Nephron (organoid): ENCODE data around the gene TCF20.

Experiments used
- H3K27ac Mint-ChIP-seq, 3 experiments: 2 replicates each; pipeline ENCODE4 v1.8.0; 2020; ENCODE audit warnings: mixed read lengths in 3 of 3, mild to moderate bottlenecking in 2 of 3, moderate library complexity in 1 of 3
- H3K27me3 Mint-ChIP-seq: 2 replicates; pipeline ENCODE4 v1.8.0; 2021; ENCODE audit warnings: low read depth, mild to moderate bottlenecking, moderate library complexity, mixed read lengths
- H3K36me3 Mint-ChIP-seq: 2 replicates; pipeline ENCODE4 v1.8.0; 2020; ENCODE audit warnings: low read depth, mixed read lengths
- H3K4me1 Mint-ChIP-seq: 2 replicates; pipeline ENCODE4 v1.8.0; 2020; ENCODE audit warnings: mixed read lengths
- H3K4me3 Mint-ChIP-seq, 3 experiments: 2 replicates each; pipeline ENCODE4 v1.8.0; 2020; ENCODE audit warnings: mild to moderate bottlenecking in 3 of 3, mixed read lengths in 3 of 3, moderate library complexity in 2 of 3
- H3K9me3 Mint-ChIP-seq: 2 replicates; pipeline ENCODE4 v1.8.0; 2020; ENCODE audit warnings: mixed read lengths
- TF ChIP-seq, protein P1 (sequence below), 3 experiments: fragments of 200-600 bp; sonication (generic); IDR thresholded peaks; one replicate each; pipeline ENCODE4 v1.5.0; 2021; ENCODE audit warnings: antibody characterized with exemption in 3 of 3; ENCODE audit not compliant: unreplicated experiment in 3 of 3

The TCF20 gene

DNA sequence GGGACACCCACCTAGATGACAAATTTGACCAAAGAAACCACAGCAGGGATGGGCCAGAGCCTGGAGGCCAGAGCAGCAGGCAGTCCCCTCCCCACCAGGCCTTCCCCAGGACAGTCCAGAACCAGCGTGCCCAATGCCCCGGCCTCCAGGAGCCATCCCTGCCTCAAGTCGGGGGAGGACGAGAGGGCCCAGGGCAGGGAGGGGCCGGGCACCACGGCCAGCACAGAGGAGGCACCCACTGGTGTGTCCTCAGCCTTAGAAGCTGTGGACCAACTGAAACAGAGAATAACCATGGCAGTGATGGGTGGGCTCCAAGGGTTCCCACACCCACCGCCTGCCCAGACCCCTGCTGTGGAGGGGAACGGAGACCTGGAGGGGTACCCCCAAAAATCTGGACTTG lies 28.3 kb upstream of the TCF20 start:
- Mint-ChIP-seq H3K27ac (peak overlapping the region in 1 of 3 experiments; percentile 95), H3K36me3 (no peaks in the 10 kb centered on the region)

DNA sequence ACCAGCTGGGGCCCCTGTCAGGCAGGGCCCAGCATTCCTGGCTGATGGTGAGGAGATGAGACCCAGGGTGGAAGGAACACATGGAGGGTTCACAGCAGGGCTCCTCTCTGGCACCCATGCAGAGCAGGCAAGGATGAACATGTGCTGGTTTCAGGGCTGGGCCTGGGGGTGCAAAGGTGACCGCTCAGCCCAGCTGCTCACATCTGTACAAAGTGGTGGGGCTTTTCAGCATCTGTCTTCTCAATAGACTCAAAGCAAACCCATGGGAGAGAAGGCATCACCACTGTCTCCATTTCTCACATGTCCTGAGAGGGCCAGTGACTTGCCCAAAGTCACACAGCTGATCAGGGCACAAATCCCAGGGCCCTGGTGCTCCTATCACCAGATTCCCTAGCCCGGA lies 27.3 kb upstream of the TCF20 start:
- no peak overlapping the region for H3K4me3 Mint-ChIP-seq
- no peaks in the 10 kb centered on the region for H3K9me3 Mint-ChIP-seq
- H3K27me3 Mint-ChIP-seq: peaks cover 40% of the 10 kb centered on the region
- no peak overlapping the region for H3K27ac Mint-ChIP-seq
- no peaks in the 10 kb centered on the region for H3K36me3 Mint-ChIP-seq
- peaks cover 32% of the 10 kb centered on the region for H3K4me1 Mint-ChIP-seq
- TF ChIP-seq, protein P1, sequence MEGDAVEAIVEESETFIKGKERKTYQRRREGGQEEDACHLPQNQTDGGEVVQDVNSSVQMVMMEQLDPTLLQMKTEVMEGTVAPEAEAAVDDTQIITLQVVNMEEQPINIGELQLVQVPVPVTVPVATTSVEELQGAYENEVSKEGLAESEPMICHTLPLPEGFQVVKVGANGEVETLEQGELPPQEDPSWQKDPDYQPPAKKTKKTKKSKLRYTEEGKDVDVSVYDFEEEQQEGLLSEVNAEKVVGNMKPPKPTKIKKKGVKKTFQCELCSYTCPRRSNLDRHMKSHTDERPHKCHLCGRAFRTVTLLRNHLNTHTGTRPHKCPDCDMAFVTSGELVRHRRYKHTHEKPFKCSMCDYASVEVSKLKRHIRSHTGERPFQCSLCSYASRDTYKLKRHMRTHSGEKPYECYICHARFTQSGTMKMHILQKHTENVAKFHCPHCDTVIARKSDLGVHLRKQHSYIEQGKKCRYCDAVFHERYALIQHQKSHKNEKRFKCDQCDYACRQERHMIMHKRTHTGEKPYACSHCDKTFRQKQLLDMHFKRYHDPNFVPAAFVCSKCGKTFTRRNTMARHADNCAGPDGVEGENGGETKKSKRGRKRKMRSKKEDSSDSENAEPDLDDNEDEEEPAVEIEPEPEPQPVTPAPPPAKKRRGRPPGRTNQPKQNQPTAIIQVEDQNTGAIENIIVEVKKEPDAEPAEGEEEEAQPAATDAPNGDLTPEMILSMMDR (IDR thresholded peaks at IDR 0.05; ENCODE audit: unreplicated experiment in 3 of 3): no peak

More for the DNA sequence above, 28.3 kb upstream of the TCF20 start:
- H3K4me3 Mint-ChIP-seq: peak overlapping the region in 1 of 3 experiments; percentile 41
- H3K4me1 Mint-ChIP-seq: peaks cover 39% of the 10 kb centered on the region
- TF ChIP-seq, protein P1 (IDR thresholded peaks at IDR 0.05; ENCODE audit: unreplicated experiment in 3 of 3): no peak
- no peaks in the 10 kb centered on the region for H3K9me3 Mint-ChIP-seq
- peaks cover 49% of the 10 kb centered on the region for H3K27me3 Mint-ChIP-seq

DNA sequence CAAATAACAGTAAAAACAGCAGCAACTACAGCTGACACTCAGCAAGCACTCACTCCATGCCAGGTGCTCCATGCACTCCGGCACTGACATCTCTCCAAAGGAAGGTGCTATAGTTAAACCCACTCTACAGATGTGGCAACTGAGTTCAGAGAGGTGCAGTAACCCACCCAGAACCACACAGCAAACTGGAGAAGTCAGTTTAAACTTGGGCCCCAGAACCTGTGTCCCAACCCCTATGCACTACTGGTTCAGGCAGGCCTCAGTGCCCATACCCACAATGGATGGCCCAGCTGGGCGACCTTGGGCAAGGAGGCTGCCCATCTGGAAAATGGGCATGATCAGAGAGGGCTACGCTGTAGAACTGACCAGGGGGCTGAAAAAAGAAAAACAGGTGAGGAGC lies 26.4 kb upstream of the TCF20 start:
- Mint-ChIP-seq H3K27ac (no peak overlapping the region), H3K27me3 (peaks cover 34% of the 10 kb centered on the region), H3K36me3 (no peaks in the 10 kb centered on the region), H3K9me3 (no peaks in the 10 kb centered on the region), H3K4me3 (no peak overlapping the region), H3K4me1 (peaks cover 32% of the 10 kb centered on the region)
- TF ChIP-seq, protein P1 (IDR thresholded peaks at IDR 0.05; ENCODE audit: unreplicated experiment in 3 of 3): peak in 1 of 3 experiments; percentile 1

DNA sequence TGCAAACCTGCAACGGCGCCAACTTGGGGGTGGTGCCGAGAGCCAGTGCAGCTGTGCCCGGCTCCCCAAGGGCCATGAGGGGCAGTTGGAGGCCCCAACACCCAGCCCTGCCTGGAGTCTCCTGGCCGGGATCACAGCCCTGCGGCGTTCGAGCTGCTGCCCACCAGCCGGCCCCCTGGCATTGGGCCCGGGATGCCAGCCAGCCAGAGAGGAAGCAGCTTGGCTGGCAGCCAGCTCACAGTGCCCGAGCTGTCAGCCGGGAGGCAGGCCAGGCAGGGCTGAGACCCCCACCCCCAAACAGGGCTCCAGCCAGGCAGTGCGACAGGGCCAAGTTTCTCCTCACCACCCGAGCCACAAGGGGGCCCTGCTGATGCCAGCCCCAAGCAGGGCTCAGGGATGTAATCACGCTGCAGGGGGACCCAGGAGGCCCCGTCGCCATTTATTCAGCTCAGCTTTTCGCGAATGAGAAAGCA lies 26.0 kb upstream of the TCF20 start:
- H3K36me3 Mint-ChIP-seq: no peaks in the 10 kb centered on the region
- H3K4me3 Mint-ChIP-seq: no peak overlapping the region
- H3K27me3 Mint-ChIP-seq: peaks cover 34% of the 10 kb centered on the region
- no peaks in the 10 kb centered on the region for H3K9me3 Mint-ChIP-seq
- TF ChIP-seq, protein P1 (IDR thresholded peaks at IDR 0.05; ENCODE audit: unreplicated experiment in 3 of 3): peak in 2 of 3 experiments; percentile 13 to 33
- peaks cover 32% of the 10 kb centered on the region for H3K4me1 Mint-ChIP-seq
- H3K27ac Mint-ChIP-seq: no peak overlapping the region

DNA sequence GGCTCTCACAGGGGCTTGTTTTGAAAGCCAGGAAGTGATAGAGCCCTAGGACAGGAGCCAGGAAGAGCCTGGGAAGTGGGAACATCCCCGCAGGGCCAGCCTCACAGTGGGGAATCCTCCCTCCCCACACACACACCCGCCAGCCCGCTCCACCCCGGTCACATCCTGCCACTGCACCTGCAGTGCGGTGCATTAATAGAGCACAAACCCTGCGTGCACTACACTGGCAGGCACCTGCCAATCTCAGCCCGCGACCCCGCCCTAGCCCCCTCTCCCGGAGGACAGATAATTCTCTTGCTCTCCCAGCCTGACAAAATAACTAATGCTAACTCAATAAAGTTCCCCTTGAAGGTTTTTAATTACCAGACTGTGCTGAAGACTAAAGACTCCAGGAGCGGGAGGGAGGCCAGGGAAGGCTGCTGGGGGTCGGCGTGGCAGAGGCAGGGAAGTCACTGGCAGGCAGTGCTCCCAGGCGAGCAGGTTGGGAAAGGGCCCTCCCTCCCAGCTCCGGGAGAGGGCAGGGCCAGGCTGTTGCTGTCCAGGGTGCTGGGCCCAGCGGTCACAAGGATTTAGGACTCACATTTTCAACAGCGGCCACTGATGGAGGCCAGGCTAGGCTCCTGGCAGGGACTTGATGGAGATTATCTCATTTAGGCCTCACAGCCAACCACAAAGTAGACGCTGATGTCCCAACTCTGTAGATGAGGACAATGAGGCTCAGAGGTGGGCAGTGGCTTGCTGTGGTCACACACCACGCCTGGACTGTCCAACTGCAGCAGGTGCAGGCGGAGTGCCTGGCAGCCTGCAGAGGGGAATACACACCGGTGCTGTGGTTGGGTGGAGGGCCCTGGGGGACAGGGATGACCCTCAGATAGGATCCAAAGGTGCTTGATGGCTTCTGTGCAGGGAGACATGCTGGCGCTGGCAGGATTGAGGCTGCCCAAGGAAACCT lies 23.9 kb upstream of the TCF20 start:
- H3K36me3 Mint-ChIP-seq: no peaks in the 10 kb centered on the region
- TF ChIP-seq, protein P1 (IDR thresholded peaks at IDR 0.05; ENCODE audit: unreplicated experiment in 3 of 3): no peak

More for the DNA sequence above, 23.9 kb upstream of the TCF20 start:
- no peak overlapping the region for H3K27ac Mint-ChIP-seq
- H3K27me3 Mint-ChIP-seq: peaks cover 34% of the 10 kb centered on the region
- no peak overlapping the region for H3K4me3 Mint-ChIP-seq
- no peaks in the 10 kb centered on the region for H3K9me3 Mint-ChIP-seq
- peaks cover 20% of the 10 kb centered on the region for H3K4me1 Mint-ChIP-seq
